NT2/D1 (cell line): ENCODE data around the gene TAOK1.

Experiments used
- SUZ12 ChIP-seq: IDR thresholded peaks from 2 replicates; pipeline ENCODE4 v1.6.1; 2011; ENCODE audit not compliant: insufficient read length, insufficient read depth; ENCODE audit errors: extremely low read depth
- YY1 ChIP-seq: IDR thresholded peaks from 2 replicates; pipeline ENCODE4 v1.6.1; 2011; ENCODE audit not compliant: insufficient read length, insufficient read depth
- ZNF274 ChIP-seq: IDR thresholded peaks from 2 replicates; pipeline ENCODE4 v1.6.1; 2011; ENCODE audit warnings: mild to moderate bottlenecking, low read depth, low read length

DNA sequence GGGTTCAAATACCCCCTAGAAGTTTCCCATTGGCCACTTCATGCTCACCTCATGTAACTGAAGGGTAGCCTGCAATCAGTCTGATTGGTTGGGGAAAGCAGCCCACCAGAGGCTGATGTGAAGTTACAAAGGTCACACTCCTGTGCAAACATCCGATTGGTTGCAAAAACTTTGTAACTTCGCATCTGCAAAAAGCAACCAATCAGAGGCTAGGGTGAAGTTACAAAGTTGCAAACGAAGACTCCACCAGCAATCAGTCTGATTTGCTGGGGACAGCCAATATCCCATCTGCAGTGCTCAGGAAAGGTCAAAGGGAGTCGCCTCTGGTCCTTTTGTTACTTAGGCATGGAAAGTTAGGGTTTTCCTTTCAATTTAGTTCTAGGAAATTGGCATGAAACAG lies 40.1 kb downstream of the TAOK1 start:
- TF ChIP-seq ZNF274 (no peak), YY1 (no peak), SUZ12 (no peak)
